Lung (tissue), 12 donors: ENCODE measurements around the gene PCP2. TPM values are rescaled to one million over a fixed set of nuclear protein-coding genes. Genes with fewer than 3 reads are reported as not detected.

Experiments
- ATAC-seq: fragments of 200-7000 bp; cut with Tn5 transposase; one replicate; pipeline ENCODE4 v1.9.1; 2020; ENCODE audit warnings: moderate number of reproducible peaks; ENCODE audit not compliant: insufficient read depth, low FRiP score
- DNase-seq, 3 donors: peaks; one replicate each; pipeline ENCODE4 v3.0.0-alpha.2; 2013 to 2017
- H3K27ac ChIP-seq, 2 donors: one replicate each; pipeline ENCODE4 v1.5.1; 2013; ENCODE audit warnings: mild to moderate bottlenecking in 2 of 2, moderate library complexity in 2 of 2, control low read depth in 1 of 2, inconsistent platforms in 1 of 2, low read depth in 1 of 2, low read length in 1 of 2
- H3K27me3 ChIP-seq, 3 donors: one replicate each; pipeline ENCODE4 v1.5.1; 2013; ENCODE audit warnings: low read length in 2 of 3; ENCODE audit not compliant: control insufficient read depth in 3 of 3, insufficient read depth in 3 of 3
- H3K36me3 ChIP-seq, 4 donors: one replicate each; pipeline ENCODE4 v1.5.1; 2013; ENCODE audit warnings: low read length in 4 of 4, mild to moderate bottlenecking in 1 of 4, moderate library complexity in 1 of 4; ENCODE audit not compliant: control insufficient read depth in 4 of 4, insufficient read depth in 4 of 4
- H3K4me1 ChIP-seq, 5 donors: one replicate each; pipeline ENCODE4 v1.5.1; 2013; ENCODE audit warnings: low read length in 5 of 5, mild to moderate bottlenecking in 2 of 5, moderate library complexity in 1 of 5; ENCODE audit not compliant: control insufficient read depth in 5 of 5, insufficient read depth in 5 of 5
- H3K4me3 ChIP-seq: one replicate; pipeline ENCODE4 v1.5.1; 2013; ENCODE audit warnings: mild to moderate bottlenecking, control low read depth, moderate library complexity
- H3K9ac ChIP-seq, 2 donors: one replicate each; pipeline ENCODE4 v1.5.1; 2013; ENCODE audit warnings: low read length in 2 of 2, control low read depth in 1 of 2; ENCODE audit not compliant: insufficient read depth in 1 of 2
- H3K9me3 ChIP-seq, 4 donors: one replicate each; pipeline ENCODE4 v1.5.1; 2013; ENCODE audit warnings: low read length in 3 of 4, mild to moderate bottlenecking in 1 of 4, moderate library complexity in 1 of 4; ENCODE audit not compliant: control insufficient read depth in 4 of 4, insufficient read depth in 3 of 4
- WGBS, 2 donors: extraction: QIAGEN DNeasy Blood & Tissue Kit; methylation state at CpG; one replicate each; pipeline ENCODE4 v1.1.7; 2013; 5-methylcytosine and 5-hydroxymethylcytosine counted together
- polyA plus RNA-seq, 2 donors: library from polyadenylated mRNA; stranded (reverse); fragments of 200-250 nt; gene quantifications; one replicate each; pipeline ENCODE4 v1.2.1, GENCODE V29; 2013
- total RNA-seq, 2 donors: library from RNA; depleted of rRNA in 1 of 2; stranded (reverse); fragments of >200 nt in 1 of 2; gene quantifications; one replicate each; pipeline ENCODE4 v1.2.1, GENCODE V29; 2014 to 2021
- TF ChIP-seq, protein P1 (sequence below): IDR thresholded peaks from 2 replicates; pipeline ENCODE4 v1.5.1; 2012; ENCODE audit warnings: mild to moderate bottlenecking; ENCODE audit errors: control extremely low read depth, extremely low read depth
- donor health status: control.
- donor health status: control.
- donor health status: Bipolar disorder and iron deficiency.
- donor health status: healthy.
- donor health status: DM: yes; HTN: yes; CAD: no.

The PCP2 gene
- total and polyA plus RNA-seq, 4 donors: 0.60 to 4.4 (median 1.9) TPM

DNA sequence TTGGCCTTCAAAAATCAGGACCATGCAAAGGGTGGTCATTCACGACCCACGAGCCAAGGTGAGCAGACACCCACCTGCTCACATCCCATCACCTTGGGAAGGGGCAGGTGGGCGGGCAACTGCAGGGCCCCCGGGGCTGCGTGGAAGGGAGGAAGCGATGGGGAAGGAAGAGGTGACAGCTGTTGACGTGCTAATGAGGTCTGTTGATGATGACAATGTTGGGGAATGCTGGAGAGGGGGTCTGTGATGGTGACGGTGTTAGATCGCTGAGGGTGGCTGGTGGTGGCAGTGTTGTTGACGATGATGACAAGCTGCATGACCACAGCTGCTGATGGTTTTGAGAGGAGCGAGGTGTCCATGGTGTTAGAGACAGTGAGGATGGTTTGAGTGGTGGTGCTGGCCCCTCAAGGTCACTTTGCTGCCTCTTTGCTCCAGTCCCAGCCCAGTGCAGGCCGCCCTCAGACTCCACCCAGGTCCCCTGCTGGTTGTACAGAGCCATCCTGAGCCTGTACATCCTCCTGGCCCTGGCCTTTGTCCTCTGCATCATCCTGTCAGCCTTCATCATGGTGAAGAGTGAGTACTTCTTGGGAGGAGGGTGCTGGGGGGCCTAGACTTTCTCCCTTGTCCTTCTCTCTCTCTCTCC, 44.3 kb upstream of the PCP2 start:
- TF ChIP-seq, protein P1, sequence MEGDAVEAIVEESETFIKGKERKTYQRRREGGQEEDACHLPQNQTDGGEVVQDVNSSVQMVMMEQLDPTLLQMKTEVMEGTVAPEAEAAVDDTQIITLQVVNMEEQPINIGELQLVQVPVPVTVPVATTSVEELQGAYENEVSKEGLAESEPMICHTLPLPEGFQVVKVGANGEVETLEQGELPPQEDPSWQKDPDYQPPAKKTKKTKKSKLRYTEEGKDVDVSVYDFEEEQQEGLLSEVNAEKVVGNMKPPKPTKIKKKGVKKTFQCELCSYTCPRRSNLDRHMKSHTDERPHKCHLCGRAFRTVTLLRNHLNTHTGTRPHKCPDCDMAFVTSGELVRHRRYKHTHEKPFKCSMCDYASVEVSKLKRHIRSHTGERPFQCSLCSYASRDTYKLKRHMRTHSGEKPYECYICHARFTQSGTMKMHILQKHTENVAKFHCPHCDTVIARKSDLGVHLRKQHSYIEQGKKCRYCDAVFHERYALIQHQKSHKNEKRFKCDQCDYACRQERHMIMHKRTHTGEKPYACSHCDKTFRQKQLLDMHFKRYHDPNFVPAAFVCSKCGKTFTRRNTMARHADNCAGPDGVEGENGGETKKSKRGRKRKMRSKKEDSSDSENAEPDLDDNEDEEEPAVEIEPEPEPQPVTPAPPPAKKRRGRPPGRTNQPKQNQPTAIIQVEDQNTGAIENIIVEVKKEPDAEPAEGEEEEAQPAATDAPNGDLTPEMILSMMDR: no peak
- WGBS, 2 donors: 25 to 45% methylated on average over 12 of the region's 12 CpGs
- no peak for DNase-seq
- H3K9me3 ChIP-seq: no peaks in the 10 kb centered on the region
- no peak for ATAC-seq
- peaks cover 0 to 8% (median 3%) of the 10 kb centered on the region in 4 donors for H3K36me3 ChIP-seq
- no peak overlapping the region for H3K9ac ChIP-seq
- peak overlapping the region; percentile 15 for H3K4me3 ChIP-seq
- H3K27ac ChIP-seq: peak overlapping the region in 1 of 2 donors; percentile 55
- H3K4me1 ChIP-seq: peaks cover 0 to 12% (median 4%) of the 10 kb centered on the region in 5 donors
- peaks cover 0 to 12% (median 4%) of the 10 kb centered on the region in 3 donors for H3K27me3 ChIP-seq

DNA sequence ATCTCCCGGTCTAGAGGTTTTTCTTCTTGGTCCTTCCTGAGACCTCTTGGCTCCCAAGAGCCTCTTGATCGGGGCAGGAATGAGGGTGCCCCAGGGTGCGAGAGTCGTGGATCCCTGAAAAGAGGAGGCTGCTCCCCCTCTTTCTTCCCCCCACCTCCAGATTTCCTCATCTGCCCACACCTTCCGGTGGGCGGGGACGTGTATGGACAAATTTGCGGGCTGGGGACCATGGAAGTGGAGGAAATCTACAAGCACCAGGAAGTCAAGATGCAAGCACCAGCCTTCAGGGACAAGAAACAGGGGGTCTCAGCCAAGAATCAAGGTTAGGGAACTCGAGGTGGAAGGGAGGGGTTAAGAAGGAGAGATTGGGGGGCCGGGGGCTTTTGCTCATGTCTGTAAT, 43.3 kb upstream of the PCP2 start, which contains the start of gene MCEMP1:
TSS of gene MCEMP1 (plus strand) at position 237 of the 400 bp plus-strand sequence. CDS start at position 268, 31 bp downstream.
- H3K27me3 ChIP-seq: peaks cover 3 to 16% (median 7%) of the 10 kb centered on the region in 3 donors
- peak within 1 kb of the TSS; percentile 15 for H3K4me3 ChIP-seq
- peaks cover 0 to 3% (median 0%) of the 10 kb centered on the region in 4 donors for H3K36me3 ChIP-seq
- H3K9ac ChIP-seq: no peak within 1 kb of the TSS
- TF ChIP-seq, protein P1: no peak
- peak within 1 kb of the TSS in 1 of 2 donors; percentile 55 for H3K27ac ChIP-seq
- ATAC-seq (no peak), DNase-seq (no peak)
- H3K9me3 ChIP-seq: peaks cover 0 to under 1% (median 0%) of the 10 kb centered on the region in 4 donors
- H3K4me1 ChIP-seq: peaks cover 0 to 8% (median 4%) of the 10 kb centered on the region in 5 donors
- 4 to 13% methylated on average over 10 of the region's 10 CpGs for WGBS, 2 donors

DNA sequence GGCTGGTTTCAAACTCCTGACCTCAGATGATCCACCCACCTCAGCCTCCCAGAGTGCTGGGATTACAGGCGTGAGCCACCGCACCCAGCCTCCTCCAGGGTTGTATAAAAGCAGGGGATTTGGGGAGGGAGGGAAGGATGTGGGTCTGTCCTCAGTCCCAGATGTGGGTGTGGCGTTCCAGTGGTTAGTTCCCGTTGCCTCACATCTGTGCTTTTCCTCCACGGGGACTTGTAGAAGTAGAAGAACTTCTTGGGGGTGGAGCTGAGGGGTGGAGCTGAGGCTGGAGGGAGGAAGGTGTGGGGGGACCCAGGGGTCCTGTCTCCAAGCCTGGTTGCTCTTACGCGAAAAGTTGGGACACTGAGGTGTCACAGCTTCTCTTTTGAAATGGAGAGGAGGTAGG, 42.9 kb upstream of the PCP2 start:
- no peak overlapping the region for H3K4me3 ChIP-seq
- peaks cover 0 to 3% (median 0%) of the 10 kb centered on the region in 4 donors for H3K36me3 ChIP-seq
- DNase-seq (no peak), ATAC-seq (no peak)
- peak overlapping the region in 1 of 2 donors; percentile 10 for H3K27ac ChIP-seq
- TF ChIP-seq, protein P1: no peak
- 11 to 18% methylated on average over 7 of the region's 7 CpGs for WGBS, 2 donors
- peaks cover 6 to 18% (median 10%) of the 10 kb centered on the region in 3 donors for H3K27me3 ChIP-seq
- H3K9ac ChIP-seq: no peak overlapping the region
- peaks cover 0 to 3% (median under 1%) of the 10 kb centered on the region in 5 donors for H3K4me1 ChIP-seq
- H3K9me3 ChIP-seq: peaks cover 0 to 2% (median 0%) of the 10 kb centered on the region in 4 donors
